T-helper 2 cell treated with Interferon-gamma antibody and Interleukin-4, amounts not matched to agents 5 μg/mL and 100 μg/mL, for 36 hours (primary cell): ENCODE data around the gene WDR46.
"Not testable (repeated sequence)": the region's sequence is repeated elsewhere in the genome, so short reads cannot be mapped to it uniquely, and the experiment has no call there.

Experiments
- DNase-seq: peaks from one replicate; pipeline ENCODE4 v3.0.0; 2021; ENCODE audit warnings: low spot score
- H3K27ac Mint-ChIP-seq: one replicate; pipeline ENCODE4 v1.8.0; 2021; ENCODE audit warnings: mild to moderate bottlenecking, mixed read lengths
- H3K27me3 Mint-ChIP-seq: one replicate; pipeline ENCODE4 v1.8.0; 2021; ENCODE audit warnings: low read depth, mixed read lengths
- H3K36me3 Mint-ChIP-seq: one replicate; pipeline ENCODE4 v1.8.0; 2021; ENCODE audit warnings: low read depth, mixed read lengths
- H3K4me1 Mint-ChIP-seq: one replicate; pipeline ENCODE4 v1.8.0; 2021; ENCODE audit warnings: low read depth, mixed read lengths
- H3K4me3 Mint-ChIP-seq: one replicate; pipeline ENCODE4 v1.8.0; 2022; ENCODE audit warnings: mild to moderate bottlenecking, moderate library complexity, mixed read lengths
- H3K9me3 Mint-ChIP-seq: one replicate; pipeline ENCODE4 v1.8.0; 2021; ENCODE audit warnings: mixed read lengths

Gene WDR46

GRCh38 chr6:33273129-33273923, 15.7 kb downstream of the WDR46 start:
- peak overlapping the region; percentile 100 for H3K27ac Mint-ChIP-seq
- H3K9me3 Mint-ChIP-seq, result no peaks in the 10 kb centered on the region
- H3K4me3 Mint-ChIP-seq, result peak overlapping the region; percentile 100
- DNase-seq, result no peak
- H3K27me3 Mint-ChIP-seq, result no peaks in the 10 kb centered on the region
- H3K36me3 Mint-ChIP-seq, result peaks cover 64% of the 10 kb centered on the region
- peaks cover 52% of the 10 kb centered on the region for H3K4me1 Mint-ChIP-seq

- Mint-ChIP-seq H3K9me3 (no peaks in the 10 kb centered on the region), H3K4me3 (peak overlapping the region; percentile 100), H3K27ac (peak overlapping the region; percentile 100), H3K36me3 (peaks cover 68% of the 10 kb centered on the region), H3K4me1 (peaks cover 46% of the 10 kb centered on the region), H3K27me3 (no peaks in the 10 kb centered on the region)
- DNase-seq, result no peak
Measured at GRCh38 chr6:33272275-33273128, 16.5 kb downstream of the WDR46 start.

- H3K4me1 Mint-ChIP-seq, result peaks cover 45% of the 10 kb centered on the region
- DNase-seq, result peak; percentile 92
- no peaks in the 10 kb centered on the region for H3K9me3 Mint-ChIP-seq
- H3K27ac Mint-ChIP-seq, result peak within 1 kb of the TSS; percentile 100
- peaks cover 67% of the 10 kb centered on the region for H3K36me3 Mint-ChIP-seq
- H3K4me3 Mint-ChIP-seq, result peak within 1 kb of the TSS; percentile 100
- no peaks in the 10 kb centered on the region for H3K27me3 Mint-ChIP-seq
Measured at GRCh38 chr6:33271468-33272274, 17.4 kb downstream of the WDR46 start, which contains the start of the genes RPS18 and VPS52. RPS18 (plus strand) TSS chr6:33272075; CDS start chr6:33272120, 45 bp downstream. VPS52 (minus strand) TSS chr6:33271876; CDS start chr6:33271675, 201 bp downstream.

GRCh38 chr6:33271117-33271467, 17.9 kb downstream of the WDR46 start:
- no peaks in the 10 kb centered on the region for H3K9me3 Mint-ChIP-seq
- peaks cover 40% of the 10 kb centered on the region for H3K4me1 Mint-ChIP-seq
- H3K4me3 Mint-ChIP-seq, result peak overlapping the region; percentile 100

GRCh38 chr6:33264015-33264414, 25.0 kb downstream of the WDR46 start:
- Mint-ChIP-seq H3K27me3 (no peaks in the 10 kb centered on the region), H3K36me3 (peaks cover 53% of the 10 kb centered on the region), H3K4me1 (peaks cover 2% of the 10 kb centered on the region), H3K4me3 (no peak overlapping the region), H3K27ac (peak overlapping the region; percentile 13), H3K9me3 (no peaks in the 10 kb centered on the region)
- no peak for DNase-seq

More at GRCh38 chr6:33271117-33271467, 17.9 kb downstream of the WDR46 start:
- no peaks in the 10 kb centered on the region for H3K27me3 Mint-ChIP-seq
- no peak for DNase-seq
- H3K36me3 Mint-ChIP-seq, result peaks cover 67% of the 10 kb centered on the region
- peak overlapping the region; percentile 100 for H3K27ac Mint-ChIP-seq

GRCh38 chr6:33262490-33262889, 26.5 kb downstream of the WDR46 start:
- peaks cover 49% of the 10 kb centered on the region for H3K36me3 Mint-ChIP-seq
- H3K4me1 Mint-ChIP-seq, H3K27ac Mint-ChIP-seq: not testable (repeated sequence)

GRCh38 chr6:33259032-33259431, 30.0 kb downstream of the WDR46 start:
- H3K36me3 Mint-ChIP-seq, result peaks cover 38% of the 10 kb centered on the region
- DNase-seq, result no peak
- no peak overlapping the region for H3K27ac Mint-ChIP-seq
- no peaks in the 10 kb centered on the region for H3K9me3 Mint-ChIP-seq
- no peak overlapping the region for H3K4me3 Mint-ChIP-seq
- peaks cover 2% of the 10 kb centered on the region for H3K4me1 Mint-ChIP-seq
- no peaks in the 10 kb centered on the region for H3K27me3 Mint-ChIP-seq

More at GRCh38 chr6:33262490-33262889, 26.5 kb downstream of the WDR46 start:
- H3K4me3 Mint-ChIP-seq, DNase-seq, H3K27me3 Mint-ChIP-seq, H3K9me3 Mint-ChIP-seq: not testable (repeated sequence)

GRCh38 chr6:33254591-33254990, 34.4 kb downstream of the WDR46 start:
- Mint-ChIP-seq H3K36me3 (peaks cover 32% of the 10 kb centered on the region), H3K27ac (no peak overlapping the region), H3K9me3 (no peaks in the 10 kb centered on the region), H3K4me3 (no peak overlapping the region), H3K27me3 (no peaks in the 10 kb centered on the region), H3K4me1 (peaks cover 24% of the 10 kb centered on the region)
- no peak for DNase-seq

- H3K4me3 Mint-ChIP-seq, result no peak overlapping the region
- H3K27me3 Mint-ChIP-seq, result no peaks in the 10 kb centered on the region
- no peak for DNase-seq
- H3K4me1 Mint-ChIP-seq, result peaks cover 36% of the 10 kb centered on the region
- H3K27ac Mint-ChIP-seq, result no peak overlapping the region
- H3K9me3 Mint-ChIP-seq, result no peaks in the 10 kb centered on the region
- peaks cover 31% of the 10 kb centered on the region for H3K36me3 Mint-ChIP-seq
Measured at GRCh38 chr6:33252759-33253158, 36.3 kb downstream of the WDR46 start.

- Mint-ChIP-seq H3K36me3 (peaks cover 29% of the 10 kb centered on the region), H3K27me3 (peaks cover 3% of the 10 kb centered on the region), H3K4me1 (peaks cover 36% of the 10 kb centered on the region), H3K9me3 (no peaks in the 10 kb centered on the region), H3K4me3 (peak overlapping the region; percentile 40), H3K27ac (peak overlapping the region; percentile 76)
- no peak for DNase-seq
Measured at GRCh38 chr6:33251395-33252012, 37.5 kb downstream of the WDR46 start.

- DNase-seq, result no peak
- Mint-ChIP-seq H3K9me3 (no peaks in the 10 kb centered on the region), H3K4me3 (peak overlapping the region; percentile 95), H3K4me1 (peaks cover 36% of the 10 kb centered on the region), H3K27ac (peak overlapping the region; percentile 90), H3K36me3 (peaks cover 26% of the 10 kb centered on the region), H3K27me3 (peaks cover 4% of the 10 kb centered on the region)
Measured at GRCh38 chr6:33250731-33251130, 38.3 kb downstream of the WDR46 start.

GRCh38 chr6:33249732-33250630, 39.1 kb downstream of the WDR46 start:
- peaks cover 4% of the 10 kb centered on the region for H3K27me3 Mint-ChIP-seq
- peaks cover 25% of the 10 kb centered on the region for H3K36me3 Mint-ChIP-seq
- DNase-seq, result peak; percentile 20
- H3K27ac Mint-ChIP-seq, result peak overlapping the region; percentile 90
- peak overlapping the region; percentile 95 for H3K4me3 Mint-ChIP-seq
- H3K4me1 Mint-ChIP-seq, result peaks cover 36% of the 10 kb centered on the region
- H3K9me3 Mint-ChIP-seq, result no peaks in the 10 kb centered on the region
